HepG2 (cell line): ENCODE data around the gene CCSER1. TPM values are rescaled to one million over a fixed set of nuclear protein-coding genes. Genes with fewer than 3 reads are reported as not detected.

Experiments used
- ATAC-seq: fragments of 200-7000 bp; cut with Tn5 transposase; 3 replicates; pipeline ENCODE4 v1.9.1; 2020; ENCODE audit warnings: mild to moderate bottlenecking, moderate library complexity
- BruUV-seq: library from RNA; stranded (reverse); fragments of 400-500 nt; replicated peaks from 2 replicates; lab custom pipeline; 2021; lab: Mats Ljungman, UMichigan
- CTCF ChIA-PET: fragments of 300-600 bp; formaldehyde crosslinking; extraction: SDS; loops from one replicate; lab custom pipeline; 2021; ENCODE audit warnings: low total read pairs, inconsistent platforms, low intra/inter-chr PET ratio; lab: Yijun Ruan, JAX
- POLR2A ChIA-PET: fragments of 350-600 bp; sonication (Branson Sonifier 250); formaldehyde crosslinking; loops from one replicate; lab custom pipeline; 2020; ENCODE audit warnings: antibody characterized with exemption, inconsistent platforms; lab: Yijun Ruan, JAX
- DNase-seq: peaks from one replicate; pipeline ENCODE4 v3.0.0-alpha.2; 2015; ENCODE audit warnings: low spot score
- FAIRE-seq: peaks from 3 replicates; lab custom pipeline; 2011; peaks lifted over from hg19 to GRCh38; lab: Jason Lieb, UNC
- H2AFZ ChIP-seq: one replicate; pipeline ENCODE4 v1.6.1; 2011; ENCODE audit warnings: low read length, inconsistent platforms
- H3K27ac ChIP-seq: fragments of 300-600 bp; 3 replicates; pipeline ENCODE4 v1.8.0; 2011; ENCODE audit warnings: mixed run types, mild to moderate bottlenecking, mixed read lengths, low read length, inconsistent platforms; ENCODE audit not compliant: insufficient read depth; ENCODE audit errors: extremely low read length
- H3K27me3 ChIP-seq, 2 experiments: fragments of 200-600 bp in 1 of 2; 2 replicates in 1 of 2; 3 replicates in 1 of 2; pipeline versions ENCODE4 v1.6.0 to v1.8.0; 2011; ENCODE audit warnings: low read length in 2 of 2, mild to moderate bottlenecking in 2 of 2, moderate library complexity in 2 of 2, inconsistent platforms in 1 of 2; ENCODE audit not compliant: insufficient read depth in 2 of 2, control insufficient read depth in 1 of 2
- H3K36me3 ChIP-seq, 2 experiments: fragments of 200-600 bp in 1 of 2; replicated peaks in 1 of 2; 2 replicates in 1 of 2; 3 replicates in 1 of 2; pipeline versions ENCODE4 v1.5.1 to v1.8.0; 2011; ENCODE audit warnings: low read length in 2 of 2, inconsistent platforms in 1 of 2; ENCODE audit not compliant: insufficient read depth in 2 of 2, control insufficient read depth in 1 of 2
- H3K4me1 ChIP-seq: 2 replicates; pipeline ENCODE4 v1.5.1; 2012; ENCODE audit warnings: low read length, inconsistent platforms; ENCODE audit not compliant: insufficient read depth
- H3K4me2 ChIP-seq: 2 replicates; pipeline ENCODE4 v1.6.0; 2011; ENCODE audit warnings: low read depth, low read length, inconsistent platforms
- H3K4me3 ChIP-seq, 3 experiments: fragments of 200-600 bp in 1 of 3; sonication (generic), shearing (Covaris generic) in 1 of 3; replicated peaks in 1 of 3; 2 replicates each; pipeline ENCODE4 v1.5.1; 2011 to 2016; ENCODE audit warnings: low read length in 3 of 3, inconsistent platforms in 2 of 3, low read depth in 2 of 3, mild to moderate bottlenecking in 2 of 3, control low read depth in 1 of 3, mixed read lengths in 1 of 3; ENCODE audit not compliant: insufficient read depth in 1 of 3
- H3K79me2 ChIP-seq: one replicate; pipeline ENCODE4 v1.6.1; 2011; ENCODE audit warnings: low read length, inconsistent platforms; ENCODE audit not compliant: insufficient read depth
- H3K9ac ChIP-seq: 2 replicates; pipeline ENCODE4 v1.6.0; 2011; ENCODE audit warnings: mild to moderate bottlenecking, low read depth, low read length, inconsistent platforms; ENCODE audit not compliant: insufficient read depth
- H3K9me3 ChIP-seq: 2 replicates; pipeline ENCODE4 v1.5.1; 2012; ENCODE audit warnings: mild to moderate bottlenecking, low read length
- H4K20me1 ChIP-seq: 2 replicates; pipeline ENCODE4 v1.6.0; 2011; ENCODE audit warnings: inconsistent platforms, mild to moderate bottlenecking, low read length, moderate library complexity; ENCODE audit not compliant: insufficient read depth
- NR2F1 ChIP-seq, 2 experiments: fragments of 450-650 bp in 1 of 2; formaldehyde crosslinking in 1 of 2; IDR thresholded peaks; 2 replicates each; pipeline versions ENCODE4 v1.5.0 to v1.6.1; 2016 to 2020; ENCODE audit warnings: mild to moderate bottlenecking in 1 of 2, missing compliant biosample characterization in 1 of 2, missing genetic modification reagents in 1 of 2, moderate library complexity in 1 of 2
- SP140L ChIP-seq: sonication (generic); formaldehyde crosslinking; IDR thresholded peaks from 2 replicates; pipeline ENCODE4 v1.4.0; 2020; ENCODE audit warnings: missing genetic modification reagents, borderline replicate concordance
- ZBTB40 ChIP-seq, 2 experiments: fragments of 450-650 bp in 1 of 2; sonication (generic) in 1 of 2; formaldehyde crosslinking in 1 of 2; IDR thresholded peaks; 2 replicates each; pipeline versions ENCODE4 v1.6.1 to v1.8.0; 2016 to 2022; ENCODE audit warnings: antibody characterized with exemption in 1 of 2, mild to moderate bottlenecking in 1 of 2, missing genetic modification reagents in 1 of 2
- WGBS: methylation state at CpG from one replicate; pipeline ENCODE4 v1.1.6; 2017; ENCODE audit warnings: low lambda C conversion rate; 5-methylcytosine and 5-hydroxymethylcytosine counted together
- in situ Hi-C: cut with HindIII; loops from 2 replicates; pipeline ENCODE4 v1.10.0; 2017; ENCODE audit warnings: low pct_unique_long_range_greater_than_20kb; ENCODE audit not compliant: extremely low pct_ligation_motif_present
- intact Hi-C: fragments of 100-400 bp; cut with micrococcal nuclease; formaldehyde crosslinking; loops from one replicate; pipeline ENCODE4 v1.10.0; 2022; ENCODE audit not compliant: unreplicated experiment
- polyA plus RNA-seq, 8 experiments: library from polyadenylated mRNA; depleted of rRNA in 3 of 8; stranded (reverse) in 7 of 8; unstranded in 1 of 8; fragments of >200 nt; fragmentation: Illumina TruSeq in 4 of 8; extraction: Trizol in 4 of 8; gene quantifications; 2 replicates each; pipeline versions ENCODE4 v1.2.1 to v1.2.3, GENCODE V29; 2011 to 2016; ENCODE audit warnings: low read depth in 4 of 8, missing spikeins in 1 of 8, mixed read lengths in 1 of 8; ENCODE audit not compliant: insufficient read depth in 1 of 8
- total RNA-seq, 5 experiments: library from RNA; depleted of rRNA; stranded (reverse); fragments of >200 nt; fragmentation: Illumina TruSeq; extraction: Trizol; gene quantifications; 2 replicates each; pipeline ENCODE4 v1.2.3, GENCODE V29; 2016; ENCODE audit warnings: low read depth in 1 of 5

The CCSER1 gene
- total and polyA plus RNA-seq, 2 of the 13 experiments (the other 11 are each of a cell fraction or from before 2014, with no cell fraction given): not detected

GRCh38 chr4:90586799-90587198 lies 459.6 kb downstream of the CCSER1 start:
- Histone ChIP-seq H3K79me2 (no peaks in the 10 kb centered on the region), H3K4me1 (no peaks in the 10 kb centered on the region), H3K4me3 (no peak overlapping the region), H3K4me2 (no peak overlapping the region), H4K20me1 (no peaks in the 10 kb centered on the region), H2AFZ (no peak overlapping the region), H3K36me3 (no peaks in the 10 kb centered on the region), H3K9ac (no peak overlapping the region), H3K27ac (no peak overlapping the region), H3K9me3 (no peaks in the 10 kb centered on the region; the same call in 1 of the 2 replicates), H3K27me3 (no peaks in the 10 kb centered on the region)
- POLR2A ChIA-PET: no interaction called here
- FAIRE-seq (no peak), ATAC-seq (no peak), DNase-seq (no peak)
- WGBS: 50% methylated on average over 6 of the region's 6 CpGs
- intact Hi-C loops (no loop called here), in situ Hi-C loops (no loop called here)
- no TSS peak for BruUV-seq
- CTCF ChIA-PET: no interaction called here
- TF ChIP-seq NR2F1 (CRISPR knock-in tag; IDR thresholded peaks at IDR 0.05) (no peak), ZBTB40 (IDR thresholded peaks at IDR 0.05) (no peak), ZBTB40 (CRISPR knock-in tag; IDR thresholded peaks at IDR 0.05) (no peak), SP140L (CRISPR knock-in tag) (no peak)
